Muscle layer of duodenum (tissue), 2 donors: ENCODE data around the gene SPG11.

Experiments
- H3K27ac ChIP-seq: one replicate; pipeline ENCODE4 v1.7.0; 2013; ENCODE audit warnings: mild to moderate bottlenecking, low read length
- H3K27me3 ChIP-seq: one replicate; pipeline ENCODE4 v1.7.0; 2013; ENCODE audit warnings: low read depth, mild to moderate bottlenecking, control low read depth, low read length
- H3K36me3 ChIP-seq, 2 donors: one replicate each; pipeline ENCODE4 v1.7.0; 2013; ENCODE audit warnings: low read length in 2 of 2, control low read depth in 1 of 2, mild to moderate bottlenecking in 1 of 2; ENCODE audit not compliant: insufficient read depth in 2 of 2, control insufficient read depth in 1 of 2
- H3K4me1 ChIP-seq, 2 donors: one replicate each; pipeline ENCODE4 v1.7.0; 2013; ENCODE audit warnings: low read length in 2 of 2, mild to moderate bottlenecking in 2 of 2, control low read depth in 1 of 2, moderate library complexity in 1 of 2; ENCODE audit not compliant: insufficient read depth in 2 of 2, control insufficient read depth in 1 of 2
- H3K4me3 ChIP-seq, 2 donors: one replicate each; pipeline ENCODE4 v1.7.0; 2013; ENCODE audit warnings: low read length in 2 of 2, low read depth in 1 of 2, mild to moderate bottlenecking in 1 of 2
- H3K9me3 ChIP-seq, 2 donors: one replicate each; pipeline ENCODE4 v1.7.0; 2013; ENCODE audit warnings: low read length in 2 of 2, control low read depth in 1 of 2, mild to moderate bottlenecking in 1 of 2; ENCODE audit not compliant: control insufficient read depth in 1 of 2
- donor health status: healthy.

Gene SPG11, protein sequence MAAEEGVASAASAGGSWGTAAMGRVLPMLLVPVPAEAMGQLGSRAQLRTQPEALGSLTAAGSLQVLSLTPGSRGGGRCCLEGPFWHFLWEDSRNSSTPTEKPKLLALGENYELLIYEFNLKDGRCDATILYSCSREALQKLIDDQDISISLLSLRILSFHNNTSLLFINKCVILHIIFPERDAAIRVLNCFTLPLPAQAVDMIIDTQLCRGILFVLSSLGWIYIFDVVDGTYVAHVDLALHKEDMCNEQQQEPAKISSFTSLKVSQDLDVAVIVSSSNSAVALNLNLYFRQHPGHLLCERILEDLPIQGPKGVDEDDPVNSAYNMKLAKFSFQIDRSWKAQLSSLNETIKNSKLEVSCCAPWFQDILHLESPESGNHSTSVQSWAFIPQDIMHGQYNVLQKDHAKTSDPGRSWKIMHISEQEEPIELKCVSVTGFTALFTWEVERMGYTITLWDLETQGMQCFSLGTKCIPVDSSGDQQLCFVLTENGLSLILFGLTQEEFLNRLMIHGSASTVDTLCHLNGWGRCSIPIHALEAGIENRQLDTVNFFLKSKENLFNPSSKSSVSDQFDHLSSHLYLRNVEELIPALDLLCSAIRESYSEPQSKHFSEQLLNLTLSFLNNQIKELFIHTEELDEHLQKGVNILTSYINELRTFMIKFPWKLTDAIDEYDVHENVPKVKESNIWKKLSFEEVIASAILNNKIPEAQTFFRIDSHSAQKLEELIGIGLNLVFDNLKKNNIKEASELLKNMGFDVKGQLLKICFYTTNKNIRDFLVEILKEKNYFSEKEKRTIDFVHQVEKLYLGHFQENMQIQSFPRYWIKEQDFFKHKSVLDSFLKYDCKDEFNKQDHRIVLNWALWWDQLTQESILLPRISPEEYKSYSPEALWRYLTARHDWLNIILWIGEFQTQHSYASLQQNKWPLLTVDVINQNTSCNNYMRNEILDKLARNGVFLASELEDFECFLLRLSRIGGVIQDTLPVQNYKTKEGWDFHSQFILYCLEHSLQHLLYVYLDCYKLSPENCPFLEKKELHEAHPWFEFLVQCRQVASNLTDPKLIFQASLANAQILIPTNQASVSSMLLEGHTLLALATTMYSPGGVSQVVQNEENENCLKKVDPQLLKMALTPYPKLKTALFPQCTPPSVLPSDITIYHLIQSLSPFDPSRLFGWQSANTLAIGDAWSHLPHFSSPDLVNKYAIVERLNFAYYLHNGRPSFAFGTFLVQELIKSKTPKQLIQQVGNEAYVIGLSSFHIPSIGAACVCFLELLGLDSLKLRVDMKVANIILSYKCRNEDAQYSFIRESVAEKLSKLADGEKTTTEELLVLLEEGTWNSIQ (N-terminal part only)

DNA sequence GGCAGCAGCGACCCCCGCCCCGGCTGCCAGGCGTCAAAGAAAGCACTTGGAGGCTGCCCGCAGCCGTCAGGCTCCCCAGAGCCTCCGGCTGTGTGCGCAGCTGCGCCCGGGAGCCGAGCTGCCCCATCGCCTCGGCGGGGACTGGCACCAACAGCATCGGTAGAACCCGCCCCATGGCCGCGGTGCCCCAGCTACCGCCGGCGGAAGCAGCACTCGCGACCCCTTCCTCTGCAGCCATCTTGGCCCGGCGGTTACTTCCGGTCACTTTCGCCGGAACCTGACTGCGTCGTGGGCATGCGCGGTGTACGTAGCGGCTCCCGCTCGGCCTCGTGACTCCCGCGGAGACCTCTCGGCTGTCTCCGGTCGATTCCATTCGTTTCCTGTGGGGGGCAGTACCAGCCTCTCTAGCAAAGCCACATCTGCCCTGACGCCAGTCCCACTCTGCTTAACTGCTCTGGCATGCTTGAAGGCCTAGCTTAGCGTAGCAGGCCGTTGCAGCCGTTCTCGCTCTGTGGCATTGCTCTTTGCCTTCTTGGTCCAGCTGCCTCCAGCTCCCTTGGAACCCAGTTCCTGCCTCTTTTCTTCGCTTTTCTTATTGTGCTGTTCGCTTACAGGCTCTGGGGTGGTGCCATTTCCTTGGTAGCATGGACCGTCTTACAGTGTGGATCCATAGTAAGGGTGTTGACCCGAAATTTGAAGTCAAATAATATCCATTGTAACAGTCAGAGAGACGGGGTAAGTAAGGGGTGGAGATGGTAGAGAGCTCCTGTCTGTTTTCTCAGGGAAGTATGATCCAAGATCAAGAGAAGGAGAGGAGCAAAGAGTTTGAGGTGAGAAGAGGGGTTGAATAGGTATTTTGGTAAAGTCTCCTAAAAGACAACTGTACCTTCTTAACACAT, at the start of gene SPG11:
Gene SPG11, minus strand, starts transcription at position 253 of the 899 bp plus-strand sequence. Its CDS starts 15 bp downstream, at position 238.
- peaks cover 7 to 9% of the 10 kb centered on the region in 2 donors for H3K36me3 ChIP-seq
- H3K9me3 ChIP-seq = no peaks in the 10 kb centered on the region
- peak within 1 kb of the TSS; percentile 96 for H3K27ac ChIP-seq
- H3K4me1 ChIP-seq = peaks cover 0 to 10% of the 10 kb centered on the region in 2 donors
- H3K4me3 ChIP-seq = peak within 1 kb of the TSS; percentile 90 to 92
- no peaks in the 10 kb centered on the region for H3K27me3 ChIP-seq

DNA sequence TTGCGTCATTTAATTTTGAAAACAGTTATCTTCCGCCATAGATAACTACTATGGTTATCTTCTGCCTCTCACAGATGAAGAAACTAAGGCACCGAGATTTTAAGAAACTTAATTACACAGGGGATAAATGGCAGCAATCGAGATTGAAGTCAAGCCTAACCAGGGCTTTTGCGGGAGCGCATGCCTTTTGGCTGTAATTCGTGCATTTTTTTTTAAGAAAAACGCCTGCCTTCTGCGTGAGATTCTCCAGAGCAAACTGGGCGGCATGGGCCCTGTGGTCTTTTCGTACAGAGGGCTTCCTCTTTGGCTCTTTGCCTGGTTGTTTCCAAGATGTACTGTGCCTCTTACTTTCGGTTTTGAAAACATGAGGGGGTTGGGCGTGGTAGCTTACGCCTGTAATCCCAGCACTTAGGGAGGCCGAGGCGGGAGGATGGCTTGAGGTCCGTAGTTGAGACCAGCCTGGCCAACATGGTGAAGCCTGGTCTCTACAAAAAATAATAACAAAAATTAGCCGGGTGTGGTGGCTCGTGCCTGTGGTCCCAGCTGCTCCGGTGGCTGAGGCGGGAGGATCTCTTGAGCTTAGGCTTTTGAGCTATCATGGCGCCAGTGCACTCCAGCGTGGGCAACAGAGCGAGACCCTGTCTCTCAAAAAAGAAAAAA, 49.0 kb upstream of the SPG11 start:
- Histone ChIP-seq H3K4me1 (peaks cover 6 to 15% of the 10 kb centered on the region in 2 donors), H3K4me3 (peak overlapping the region; percentile 85 to 86), H3K27me3 (no peaks in the 10 kb centered on the region), H3K27ac (peak overlapping the region; percentile 99), H3K9me3 (no peaks in the 10 kb centered on the region), H3K36me3 (peaks cover 22 to 29% of the 10 kb centered on the region in 2 donors)

DNA sequence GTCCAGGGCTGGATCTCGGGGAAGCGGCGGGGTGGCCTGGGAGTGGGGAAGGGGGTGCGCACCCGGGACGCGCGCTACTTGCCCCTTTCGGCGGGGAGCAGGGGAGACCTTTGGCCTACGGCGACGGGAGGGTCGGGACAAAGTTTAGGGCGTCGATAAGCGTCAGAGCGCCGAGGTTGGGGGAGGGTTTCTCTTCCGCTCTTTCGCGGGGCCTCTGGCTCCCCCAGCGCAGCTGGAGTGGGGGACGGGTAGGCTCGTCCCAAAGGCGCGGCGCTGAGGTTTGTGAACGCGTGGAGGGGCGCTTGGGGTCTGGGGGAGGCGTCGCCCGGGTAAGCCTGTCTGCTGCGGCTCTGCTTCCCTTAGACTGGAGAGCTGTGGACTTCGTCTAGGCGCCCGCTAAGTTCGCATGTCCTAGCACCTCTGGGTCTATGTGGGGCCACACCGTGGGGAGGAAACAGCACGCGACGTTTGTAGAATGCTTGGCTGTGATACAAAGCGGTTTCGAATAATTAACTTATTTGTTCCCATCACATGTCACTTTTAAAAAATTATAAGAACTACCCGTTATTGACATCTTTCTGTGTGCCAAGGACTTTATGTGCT, 48.4 kb upstream of the SPG11 start:
- Histone ChIP-seq H3K36me3 (peaks cover 16 to 22% of the 10 kb centered on the region in 2 donors), H3K4me3 (peak overlapping the region; percentile 85 to 86), H3K4me1 (peaks cover 6 to 15% of the 10 kb centered on the region in 2 donors), H3K27ac (peak overlapping the region; percentile 99), H3K27me3 (no peaks in the 10 kb centered on the region), H3K9me3 (no peaks in the 10 kb centered on the region)

DNA sequence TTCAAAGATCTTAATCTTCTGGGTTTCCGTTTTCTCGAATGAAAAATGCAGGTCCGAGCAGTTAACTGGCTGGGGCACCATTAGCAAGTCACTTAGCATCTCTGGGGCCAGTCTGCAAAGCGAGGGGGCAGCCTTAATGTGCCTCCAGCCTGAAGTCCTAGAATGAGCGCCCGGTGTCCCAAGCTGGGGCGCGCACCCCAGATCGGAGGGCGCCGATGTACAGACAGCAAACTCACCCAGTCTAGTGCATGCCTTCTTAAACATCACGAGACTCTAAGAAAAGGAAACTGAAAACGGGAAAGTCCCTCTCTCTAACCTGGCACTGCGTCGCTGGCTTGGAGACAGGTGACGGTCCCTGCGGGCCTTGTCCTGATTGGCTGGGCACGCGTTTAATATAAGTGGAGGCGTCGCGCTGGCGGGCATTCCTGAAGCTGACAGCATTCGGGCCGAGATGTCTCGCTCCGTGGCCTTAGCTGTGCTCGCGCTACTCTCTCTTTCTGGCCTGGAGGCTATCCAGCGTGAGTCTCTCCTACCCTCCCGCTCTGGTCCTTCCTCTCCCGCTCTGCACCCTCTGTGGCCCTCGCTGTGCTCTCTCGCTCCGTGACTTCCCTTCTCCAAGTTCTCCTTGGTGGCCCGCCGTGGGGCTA, 47.8 kb upstream of the SPG11 start, which contains the start of the genes B2M and PATL2:
Gene B2M, plus strand, starts transcription at position 422 of the 647 bp plus-strand sequence. Its CDS starts 30 bp downstream, at position 452.
Gene PATL2, minus strand, starts transcription at position 228 of the 647 bp plus-strand sequence. CDS start 34,833 bp downstream, outside the sequence.
- Histone ChIP-seq H3K27me3 (no peaks in the 10 kb centered on the region), H3K36me3 (peaks cover 10 to 16% of the 10 kb centered on the region in 2 donors), H3K27ac (peak within 1 kb of the TSS; percentile 99), H3K4me3 (peak within 1 kb of the TSS; percentile 85 to 86), H3K4me1 (peaks cover 6 to 13% of the 10 kb centered on the region in 2 donors), H3K9me3 (no peaks in the 10 kb centered on the region)

DNA sequence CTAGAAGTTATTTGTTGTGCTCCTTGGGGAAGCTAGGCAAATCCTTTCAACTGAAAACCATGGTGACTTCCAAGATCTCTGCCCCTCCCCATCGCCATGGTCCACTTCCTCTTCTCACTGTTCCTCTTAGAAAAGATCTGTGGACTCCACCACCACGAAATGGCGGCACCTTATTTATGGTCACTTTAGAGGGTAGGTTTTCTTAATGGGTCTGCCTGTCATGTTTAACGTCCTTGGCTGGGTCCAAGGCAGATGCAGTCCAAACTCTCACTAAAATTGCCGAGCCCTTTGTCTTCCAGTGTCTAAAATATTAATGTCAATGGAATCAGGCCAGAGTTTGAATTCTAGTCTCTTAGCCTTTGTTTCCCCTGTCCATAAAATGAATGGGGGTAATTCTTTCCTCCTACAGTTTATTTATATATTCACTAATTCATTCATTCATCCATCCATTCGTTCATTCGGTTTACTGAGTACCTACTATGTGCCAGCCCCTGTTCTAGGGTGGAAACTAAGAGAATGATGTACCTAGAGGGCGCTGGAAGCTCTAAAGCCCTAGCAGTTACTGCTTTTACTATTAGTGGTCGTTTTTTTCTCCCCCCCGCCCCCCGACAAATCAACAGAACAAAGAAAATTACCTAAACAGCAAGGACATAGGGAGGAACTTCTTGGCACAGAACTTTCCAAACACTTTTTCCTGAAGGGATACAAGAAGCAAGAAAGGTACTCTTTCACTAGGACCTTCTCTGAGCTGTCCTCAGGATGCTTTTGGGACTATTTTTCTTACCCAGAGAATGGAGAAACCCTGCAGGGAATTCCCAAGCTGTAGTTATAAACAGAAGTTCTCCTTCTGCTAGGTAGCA, 47.0 kb upstream of the SPG11 start:
- peaks cover 6 to 7% of the 10 kb centered on the region in 2 donors for H3K4me1 ChIP-seq
- H3K9me3 ChIP-seq = no peaks in the 10 kb centered on the region
- H3K4me3 ChIP-seq = peak overlapping the region; percentile 85 to 86
- peak overlapping the region; percentile 99 for H3K27ac ChIP-seq
- H3K36me3 ChIP-seq = peaks cover 2 to 9% of the 10 kb centered on the region in 2 donors
- no peaks in the 10 kb centered on the region for H3K27me3 ChIP-seq

DNA sequence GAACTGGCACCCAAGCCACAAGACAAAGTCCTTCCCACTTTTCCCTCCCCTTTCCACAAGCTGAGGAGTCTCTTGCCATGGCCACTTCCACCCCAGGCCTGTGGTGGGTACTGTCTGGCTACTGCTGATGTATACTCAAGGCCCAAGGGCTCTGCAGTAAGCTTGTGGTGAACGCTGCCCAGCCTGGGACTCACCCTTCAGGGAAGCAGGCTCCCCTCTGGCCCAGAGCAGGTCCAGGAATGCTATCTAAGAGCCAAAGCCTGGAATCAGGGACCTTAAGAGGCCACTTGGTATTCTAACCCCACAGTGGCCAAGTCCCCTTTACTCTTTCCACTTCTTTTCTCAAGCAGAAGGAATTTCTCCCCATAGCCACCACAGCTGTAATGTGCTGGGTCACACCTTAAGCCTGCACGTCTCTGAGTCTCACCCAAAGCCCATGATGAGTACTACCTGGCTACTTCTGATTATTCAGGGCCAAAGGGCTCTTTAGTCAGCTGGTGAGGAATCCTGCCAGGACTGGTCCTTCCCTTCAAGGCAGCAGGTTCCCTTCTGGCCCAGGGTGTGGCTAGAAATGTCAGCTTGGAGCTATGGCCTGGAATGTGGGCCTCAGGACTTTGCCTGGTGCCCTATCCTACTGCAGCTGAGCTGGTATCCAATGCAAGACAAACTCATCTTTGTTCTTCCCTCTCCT, 43.6 kb upstream of the SPG11 start:
- no peak overlapping the region for H3K27ac ChIP-seq
- no peaks in the 10 kb centered on the region for H3K9me3 ChIP-seq
- no peaks in the 10 kb centered on the region for H3K4me1 ChIP-seq
- no peaks in the 10 kb centered on the region for H3K36me3 ChIP-seq
- H3K27me3 ChIP-seq = no peaks in the 10 kb centered on the region
- H3K4me3 ChIP-seq = no peak overlapping the region

DNA sequence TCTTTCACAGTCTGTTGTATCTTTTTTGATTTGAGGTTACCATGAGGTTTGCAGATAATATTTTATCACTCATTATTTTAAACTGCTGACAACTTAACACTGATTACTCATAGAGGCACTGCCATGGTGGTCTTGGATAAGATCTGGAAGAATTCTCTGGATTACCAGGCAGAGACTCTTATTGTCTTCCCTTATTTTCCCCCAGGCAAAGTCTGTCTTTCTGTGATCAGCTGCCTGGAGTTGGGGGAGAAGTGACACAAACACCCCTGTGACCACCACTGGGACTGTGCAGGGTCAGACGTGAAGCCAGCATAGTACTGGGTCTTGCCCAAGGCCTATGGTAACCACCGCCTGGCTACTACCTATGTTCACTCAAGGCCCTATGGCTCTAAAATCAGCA, 42.9 kb upstream of the SPG11 start:
- Histone ChIP-seq H3K9me3 (no peaks in the 10 kb centered on the region), H3K27ac (no peak overlapping the region), H3K36me3 (no peaks in the 10 kb centered on the region), H3K4me1 (no peaks in the 10 kb centered on the region), H3K4me3 (no peak overlapping the region), H3K27me3 (no peaks in the 10 kb centered on the region)

DNA sequence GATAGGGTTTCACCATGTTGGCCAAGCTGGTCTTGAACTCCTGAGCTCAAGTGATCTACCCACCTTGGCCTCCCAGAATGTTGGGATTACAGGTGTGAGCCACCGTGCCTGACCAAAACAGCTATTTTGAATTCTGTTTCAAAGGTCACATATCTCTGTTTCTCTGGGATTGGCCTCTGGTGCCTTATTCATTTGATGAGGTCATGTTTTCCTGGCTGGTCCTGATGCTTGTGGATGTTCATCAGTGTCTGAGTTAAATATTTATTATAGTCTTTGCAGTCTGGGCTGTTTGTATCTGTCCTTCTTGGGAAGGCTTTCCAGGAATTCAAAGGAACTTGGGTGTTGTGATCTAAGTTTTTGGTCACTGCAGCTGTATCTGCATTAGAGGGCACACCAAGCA, 42.5 kb upstream of the SPG11 start:
- no peaks in the 10 kb centered on the region for H3K4me1 ChIP-seq
- H3K27ac ChIP-seq = no peak overlapping the region
- no peaks in the 10 kb centered on the region for H3K9me3 ChIP-seq
- H3K27me3 ChIP-seq = no peaks in the 10 kb centered on the region
- H3K36me3 ChIP-seq = no peaks in the 10 kb centered on the region
- no peak overlapping the region for H3K4me3 ChIP-seq
